COLO668 (cell line): ENCODE measurements around the gene CUZD1.
A peak's percentile ranks its signal among the peaks of the same experiment; 100 is the strongest.

Source experiments
- DNase-seq: peaks from one replicate; lab custom pipeline; 2025; ENCODE audit not compliant: unreplicated experiment; lab: John Stamatoyannopoulos, UW

Gene CUZD1

GRCh38 chr10:122856902-122857301 lies 11.2 kb upstream of the CUZD1 start:
- DNase-seq, result no peak

- no peak for DNase-seq
These were observed 10.1 kb upstream of the CUZD1 start for GRCh38 chr10:122855745-122856144.

GRCh38 chr10:122854648-122855047 lies 9.0 kb upstream of the CUZD1 start:
- no peak for DNase-seq

GRCh38 chr10:122853665-122854313 lies 8.1 kb upstream of the CUZD1 start:
- DNase-seq, result no peak

- DNase-seq, result no peak
These were observed 6.6 kb upstream of the CUZD1 start for GRCh38 chr10:122852261-122852660.

- DNase-seq, result no peak
These were observed 5.3 kb upstream of the CUZD1 start for GRCh38 chr10:122850705-122851640.

- no peak for DNase-seq
These were observed 4.4 kb upstream of the CUZD1 start for GRCh38 chr10:122849900-122850605.

- no peak for DNase-seq
These were observed 3.4 kb upstream of the CUZD1 start for GRCh38 chr10:122849090-122849489.

GRCh38 chr10:122847782-122848604 lies 2.3 kb upstream of the CUZD1 start:
- peak; percentile 77 for DNase-seq

- DNase-seq, result no peak
These were observed 1.5 kb downstream of the CUZD1 start for GRCh38 chr10:122844146-122844545.

- DNase-seq, result no peak
These were observed 4.1 kb downstream of the CUZD1 start for GRCh38 chr10:122841569-122841968.

- DNase-seq, result no peak
These were observed 6.2 kb downstream of the CUZD1 start for GRCh38 chr10:122839505-122839904.

- DNase-seq, result no peak
These were observed 6.8 kb downstream of the CUZD1 start for GRCh38 chr10:122838880-122839279.

GRCh38 chr10:122835908-122836307 lies 9.7 kb downstream of the CUZD1 start:
- DNase-seq, result no peak

- DNase-seq, result no peak
These were observed 14.7 kb downstream of the CUZD1 start for GRCh38 chr10:122830965-122831353.

GRCh38 chr10:122830273-122830964 lies 15.2 kb downstream of the CUZD1 start:
- no peak for DNase-seq

- no peak for DNase-seq
These were observed 16.2 kb downstream of the CUZD1 start for GRCh38 chr10:122829454-122829853.

- no peak for DNase-seq
These were observed 16.9 kb downstream of the CUZD1 start for GRCh38 chr10:122828716-122829255.

- no peak for DNase-seq
These were observed 18.4 kb downstream of the CUZD1 start for GRCh38 chr10:122827302-122827701.
